ENCODE measurements around the gene SERPINA5.
"Not testable (repeated sequence)": the region's sequence is repeated elsewhere in the genome, so short reads cannot be mapped to it uniquely, and the experiment has no call there.

The SERPINA5 gene

DNA sequence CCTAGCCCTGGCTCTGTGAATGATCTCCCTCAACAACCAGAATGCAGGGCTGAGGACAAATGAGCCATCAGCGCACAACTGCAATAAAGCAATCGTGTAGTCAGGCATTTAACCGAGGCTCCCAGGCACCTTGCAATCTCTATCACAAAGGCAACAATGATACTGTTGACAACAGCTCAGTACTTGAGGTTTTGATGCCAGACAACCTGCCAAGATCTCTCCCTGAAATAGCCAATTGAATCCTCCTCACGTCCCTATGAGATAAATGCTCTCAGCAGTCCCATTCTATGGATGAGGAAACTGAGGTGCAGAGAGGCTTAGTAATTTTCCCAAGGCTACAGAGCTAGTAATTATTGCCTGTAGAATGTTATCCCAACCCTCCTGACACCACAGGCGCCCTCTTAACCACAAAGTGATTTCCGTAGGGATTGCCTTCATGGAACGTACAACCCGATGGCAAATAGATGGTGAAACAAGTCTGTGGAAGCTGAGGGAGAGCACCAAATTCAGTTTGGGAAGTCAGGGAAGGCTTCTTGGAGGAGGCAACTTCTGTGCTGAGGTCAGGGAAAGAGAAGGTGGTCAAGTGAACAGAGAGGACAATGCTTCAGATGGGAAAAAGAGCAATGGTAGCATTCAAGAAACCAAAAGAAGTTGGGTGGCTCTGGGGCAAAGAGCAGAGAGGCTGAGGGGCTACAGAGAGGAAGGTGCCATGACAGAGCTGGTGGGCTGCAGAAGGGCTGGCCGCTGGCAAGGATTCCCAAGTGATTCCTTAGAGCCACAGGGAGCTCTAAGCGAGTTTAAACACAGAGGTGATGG lies 43.5 kb downstream of the SERPINA5 start:
- DNase-seq = no peak

DNA sequence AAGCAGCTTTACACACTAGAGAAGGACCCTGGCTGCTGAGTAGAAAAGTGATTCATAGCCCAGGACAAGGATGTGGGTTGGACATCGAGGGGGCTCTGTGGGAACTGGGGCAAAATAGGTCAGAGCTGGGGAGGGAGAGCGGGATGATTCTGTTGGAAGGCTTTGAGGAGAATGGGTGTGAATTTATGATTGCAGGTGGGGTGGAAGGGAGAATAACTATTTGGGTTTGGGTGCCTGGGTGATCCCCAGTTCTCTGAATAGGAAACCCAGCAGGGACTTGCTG lies 44.1 kb downstream of the SERPINA5 start:
- no peak for DNase-seq

DNA sequence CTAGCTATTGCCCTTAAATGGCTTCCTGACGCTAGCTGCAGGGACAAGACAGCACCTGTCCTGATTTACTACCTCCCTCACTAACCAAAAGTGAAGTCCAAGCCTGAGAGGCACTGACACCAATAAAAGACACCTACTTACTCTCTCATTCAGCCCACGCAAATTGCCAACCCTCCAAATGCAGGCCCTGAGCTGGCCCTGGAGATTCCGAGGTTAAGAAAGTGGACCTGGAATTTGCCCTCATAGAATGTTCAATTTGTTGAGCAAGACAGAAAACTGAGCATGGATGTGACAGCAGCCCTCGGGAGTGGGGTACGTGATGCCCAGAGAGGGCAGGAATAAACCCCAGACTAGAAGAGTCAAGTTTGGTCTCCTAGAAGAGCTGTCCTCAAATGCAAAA lies 47.4 kb downstream of the SERPINA5 start:
- no peak for DNase-seq

DNA sequence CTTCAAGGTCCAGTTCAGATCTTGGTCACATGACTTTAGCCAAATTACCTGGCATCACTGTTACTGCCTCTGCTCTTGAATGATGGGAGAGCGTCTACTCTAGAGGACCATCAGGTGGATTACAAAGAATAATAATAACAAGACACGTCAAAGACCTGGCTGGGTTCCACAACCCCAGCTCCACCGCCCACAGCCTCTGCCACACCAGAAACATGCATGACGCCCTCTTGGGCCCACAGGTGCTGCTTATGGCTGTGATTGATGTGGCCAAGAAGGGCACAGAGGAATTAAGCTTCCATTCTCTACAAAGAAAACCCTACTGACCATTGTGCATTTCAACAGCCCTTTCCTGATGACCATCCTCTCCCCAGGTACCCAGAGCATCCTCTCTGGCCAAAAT lies 49.2 kb downstream of the SERPINA5 start:
- DNase-seq = no peak

DNA sequence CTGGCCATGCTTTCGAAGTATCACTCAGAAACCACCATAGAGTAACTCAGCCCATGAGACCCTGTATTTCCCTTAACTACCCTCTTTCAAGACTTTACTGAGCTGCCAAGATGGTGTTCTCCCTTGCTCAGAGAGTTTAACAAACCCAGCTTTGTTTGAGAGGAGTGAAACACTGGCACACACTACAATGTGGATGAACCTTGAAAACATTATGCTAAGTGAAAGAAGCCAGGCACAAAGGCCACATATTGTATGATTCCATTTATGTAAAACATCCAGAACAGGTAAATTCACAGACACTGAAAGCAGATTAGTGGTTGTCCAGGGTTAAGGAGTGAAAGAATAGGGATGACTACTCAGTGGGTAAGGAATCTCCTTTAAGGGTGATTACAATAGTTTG lies 49.8 kb downstream of the SERPINA5 start:
- DNase-seq = no peak

DNA sequence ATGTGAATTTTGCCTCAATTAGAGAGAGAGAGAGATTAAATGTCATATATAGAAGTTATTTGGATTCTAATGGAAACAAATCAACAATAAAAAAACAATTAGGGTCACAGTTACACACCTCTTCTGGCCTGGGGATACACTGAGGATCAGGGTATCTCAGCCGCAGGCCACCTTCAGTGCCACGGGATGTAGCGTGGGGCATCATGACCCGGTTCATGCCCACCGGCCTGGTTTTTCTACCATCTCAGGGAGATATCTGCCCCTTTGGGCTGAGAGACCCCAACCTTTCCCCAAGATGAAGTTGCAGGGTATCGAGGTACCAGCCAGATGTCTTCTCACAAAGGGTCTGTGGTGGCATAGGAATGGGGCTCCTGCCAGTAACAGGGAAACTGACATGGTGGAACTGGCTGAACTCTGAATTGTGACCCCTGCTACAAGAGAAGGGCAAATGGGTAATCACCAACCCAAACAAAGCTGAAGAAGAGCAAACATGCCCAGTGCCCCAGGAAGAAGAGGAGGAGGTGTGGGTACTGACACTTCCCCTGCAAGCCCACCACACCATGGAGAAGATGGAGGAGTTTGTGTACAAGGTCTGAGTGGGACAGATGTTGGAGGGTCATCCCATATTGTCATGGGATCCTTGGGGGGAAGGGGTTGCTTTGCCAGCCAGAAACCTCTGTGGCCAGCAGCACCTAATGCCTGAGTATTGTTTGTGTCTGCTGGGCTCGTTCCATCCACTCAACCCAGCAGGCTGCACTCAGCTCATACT lies 50.5 kb downstream of the SERPINA5 start:
- no peak for DNase-seq

DNA sequence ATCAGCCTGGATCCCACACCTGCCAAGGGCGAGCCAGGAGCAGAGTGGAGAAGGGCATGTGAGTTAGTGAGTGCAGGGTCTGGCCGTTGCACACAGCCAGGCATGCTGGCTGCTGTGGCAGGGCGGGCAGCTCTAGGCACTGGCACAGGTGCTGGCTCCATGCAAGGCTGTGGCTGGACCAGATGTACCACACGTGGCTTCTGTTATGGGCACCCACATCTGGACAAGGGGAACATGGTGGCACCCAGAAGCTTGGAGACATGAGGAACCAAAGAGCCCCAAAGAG lies 51.0 kb downstream of the SERPINA5 start:
- no peak for DNase-seq

DNA sequence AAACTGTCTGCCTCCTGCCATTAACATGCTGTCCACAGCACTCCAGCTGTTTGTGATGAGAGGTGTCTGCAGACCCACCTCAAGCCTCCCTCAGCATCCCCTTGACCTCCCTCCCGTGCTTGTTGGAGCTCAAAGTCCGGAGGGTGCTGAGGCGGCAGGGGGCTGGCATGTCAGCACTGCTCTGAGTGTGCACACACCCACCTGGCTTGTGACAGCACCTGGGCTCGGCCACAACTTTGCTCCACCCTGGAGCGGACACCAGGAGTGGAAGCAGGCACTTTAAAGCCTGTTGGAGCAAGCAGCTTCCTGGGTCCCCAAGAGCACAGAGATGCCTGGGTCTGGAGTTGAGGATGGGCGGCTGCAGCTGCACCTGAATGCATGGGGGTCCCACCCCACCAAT lies 51.9 kb downstream of the SERPINA5 start:
- no peak for DNase-seq

DNA sequence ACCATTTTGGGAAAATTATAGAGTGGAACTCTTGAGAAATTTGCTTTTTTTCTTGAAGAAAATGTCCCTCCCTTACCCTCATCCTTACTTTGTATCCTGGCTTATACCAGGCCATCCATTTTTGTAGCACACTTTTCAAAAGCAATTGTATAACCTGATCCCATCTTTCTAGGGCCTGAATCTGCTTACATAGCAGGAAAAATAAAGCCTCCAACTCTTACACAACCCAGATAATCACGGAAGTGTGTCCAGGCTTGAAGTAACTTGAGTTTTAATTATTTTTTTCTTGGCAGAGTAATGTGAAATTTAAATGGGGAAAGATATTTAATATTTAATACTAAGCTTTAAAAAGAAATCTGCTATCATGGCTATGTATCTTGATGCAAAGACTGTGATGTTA lies 53.9 kb downstream of the SERPINA5 start:
- DNase-seq = no peak

DNA sequence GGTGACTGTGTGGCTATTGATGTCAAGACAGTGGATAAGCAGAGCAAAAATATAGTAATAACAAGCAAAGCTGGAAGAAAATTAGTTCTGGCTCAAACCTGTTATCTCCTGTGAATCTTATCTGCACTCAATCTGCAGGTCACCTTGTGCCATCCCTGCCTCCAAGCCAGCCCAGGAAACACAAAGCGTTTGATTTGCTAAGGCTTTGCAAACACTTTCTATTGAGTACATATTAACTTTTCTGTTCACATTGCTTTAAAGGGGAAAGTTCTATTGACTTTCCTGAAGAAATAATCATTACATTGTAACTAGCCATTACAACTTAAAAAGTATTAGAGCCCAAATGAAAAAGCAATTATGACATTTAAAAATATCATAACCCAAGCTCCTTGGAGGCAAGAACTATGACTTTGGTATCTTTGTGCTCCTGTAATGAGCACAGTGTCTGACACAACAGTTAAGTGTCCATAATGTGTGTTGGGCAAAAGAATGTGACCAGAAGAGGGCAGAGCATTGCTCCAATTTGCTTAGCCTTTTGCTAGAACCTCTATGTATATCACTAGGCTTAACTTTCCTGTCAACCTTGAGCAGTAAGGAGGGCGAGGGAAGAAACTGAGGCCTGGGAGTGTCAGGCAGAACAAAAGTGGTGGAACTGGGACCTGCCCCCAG lies 55.7 kb downstream of the SERPINA5 start:
- no peak for DNase-seq

DNA sequence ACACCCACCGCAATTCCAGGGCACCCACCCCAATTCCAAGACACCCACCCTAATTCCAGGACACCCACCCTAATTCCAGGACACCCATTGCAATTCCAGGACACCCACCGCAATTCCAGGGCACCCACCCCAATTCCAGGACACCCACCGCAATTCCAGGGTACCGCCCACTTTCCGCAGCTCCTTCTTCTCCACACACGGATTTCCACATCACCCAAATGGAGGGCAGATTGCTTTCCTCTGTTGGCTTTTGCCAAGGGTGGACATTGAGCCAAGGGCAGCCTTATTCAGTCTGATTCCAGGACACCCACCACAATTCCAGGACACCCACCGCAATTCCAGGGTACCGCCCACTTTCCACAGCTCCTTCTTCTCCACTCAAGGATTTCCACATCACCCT lies 56.6 kb downstream of the SERPINA5 start:
- DNase-seq = not testable (repeated sequence)

DNA sequence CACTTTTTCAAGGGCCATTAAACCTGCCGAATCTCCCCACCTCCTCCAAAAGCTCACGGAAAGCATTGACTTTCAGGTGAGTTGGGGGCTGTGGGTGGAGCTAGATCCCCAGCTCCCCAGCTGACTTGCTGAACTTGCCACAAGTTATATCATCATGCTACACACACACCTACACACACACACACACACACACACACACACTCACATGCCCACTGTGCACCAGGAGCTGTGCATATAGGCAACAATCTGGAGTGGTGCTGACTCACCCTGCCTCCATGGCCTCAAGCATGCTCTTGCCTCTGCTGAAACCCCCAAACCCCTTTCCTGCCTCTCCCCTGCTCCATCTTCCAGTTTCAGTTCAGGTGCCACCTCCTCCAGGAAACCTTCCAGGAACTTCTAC lies 57.1 kb downstream of the SERPINA5 start:
- no peak for DNase-seq

DNA sequence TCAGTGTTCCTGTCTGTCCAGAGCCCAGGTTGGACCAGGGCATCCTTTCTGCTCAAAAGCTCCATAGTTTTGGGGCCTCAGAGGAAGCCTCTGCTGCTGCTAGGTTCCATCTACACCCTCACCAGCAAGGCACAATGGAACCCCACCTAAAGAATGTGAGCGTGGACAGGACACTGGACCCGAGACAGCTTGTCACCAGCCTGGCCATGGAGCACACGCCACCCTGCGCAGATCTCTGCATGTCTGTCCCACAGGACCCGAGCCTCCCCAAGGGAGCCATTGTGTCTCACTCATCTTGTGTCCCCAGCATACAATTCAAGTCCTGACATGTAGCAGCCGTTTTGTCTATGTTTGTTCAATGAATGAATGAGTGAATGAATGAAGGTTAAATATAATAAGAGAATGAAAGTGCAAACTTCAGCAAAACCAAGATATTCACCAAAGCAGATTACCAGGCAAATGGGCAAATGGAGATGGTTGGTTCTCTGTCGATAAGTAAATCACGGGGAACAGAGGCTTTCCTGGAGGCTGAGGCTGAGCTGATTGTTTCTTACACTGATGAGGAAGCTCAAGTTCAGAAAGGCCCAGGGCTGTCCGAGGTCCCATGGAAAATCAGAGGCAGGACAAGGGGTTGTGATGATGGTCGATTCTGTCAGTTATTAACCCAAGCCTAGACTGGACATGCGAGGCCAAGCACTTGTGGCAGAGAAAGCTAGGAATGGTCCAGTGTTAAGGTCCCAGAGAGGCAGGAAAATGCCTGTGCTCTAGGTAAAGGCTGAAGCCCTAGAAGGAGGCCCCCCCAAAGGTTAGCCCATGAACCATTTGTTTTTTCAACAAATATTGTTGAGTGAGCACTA lies 58.0 kb downstream of the SERPINA5 start:
- no peak for DNase-seq

DNA sequence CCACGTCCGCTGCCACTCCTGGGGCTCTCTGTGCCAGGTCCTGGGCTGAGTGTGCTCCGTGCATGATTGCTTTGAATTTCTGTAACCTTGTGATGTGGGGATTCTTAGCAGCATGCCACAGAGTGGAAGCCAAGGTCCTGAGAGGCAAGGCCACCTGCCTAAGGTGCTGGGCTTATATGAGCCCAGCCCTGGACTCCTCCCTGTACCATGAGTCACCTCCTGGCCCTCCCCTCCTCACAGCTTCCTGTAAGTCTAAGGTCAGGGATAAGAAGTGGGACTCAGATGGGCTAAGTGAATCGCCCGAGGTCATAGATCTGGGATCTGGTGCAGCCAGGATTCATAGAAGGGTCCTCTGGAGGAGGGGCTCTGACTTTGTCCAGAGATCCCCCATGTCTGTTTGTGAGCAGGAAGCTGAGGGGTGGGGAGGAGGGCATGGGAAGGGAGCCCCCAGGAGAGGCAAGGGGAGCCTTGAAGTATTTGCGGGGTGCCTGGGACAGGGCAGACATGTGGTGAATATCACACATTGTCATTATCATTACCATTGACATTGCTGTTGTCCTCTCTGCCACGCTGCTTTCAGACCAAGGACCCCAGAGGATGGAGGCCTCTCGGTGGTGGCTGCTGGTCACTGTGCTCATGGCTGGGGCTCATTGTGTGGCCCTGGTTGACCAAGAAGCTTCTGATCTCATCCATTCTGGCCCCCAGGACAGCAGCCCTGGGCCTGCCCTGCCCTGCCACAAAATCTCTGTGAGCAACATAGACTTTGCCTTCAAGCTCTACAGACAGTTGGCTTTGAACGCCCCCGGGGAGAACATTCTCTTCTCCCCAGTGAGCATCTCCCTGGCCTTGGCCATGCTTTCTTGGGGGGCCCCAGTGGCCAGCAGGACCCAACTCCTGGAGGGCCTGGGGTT lies 59.8 kb downstream of the SERPINA5 start:
- no peak for DNase-seq

DNA sequence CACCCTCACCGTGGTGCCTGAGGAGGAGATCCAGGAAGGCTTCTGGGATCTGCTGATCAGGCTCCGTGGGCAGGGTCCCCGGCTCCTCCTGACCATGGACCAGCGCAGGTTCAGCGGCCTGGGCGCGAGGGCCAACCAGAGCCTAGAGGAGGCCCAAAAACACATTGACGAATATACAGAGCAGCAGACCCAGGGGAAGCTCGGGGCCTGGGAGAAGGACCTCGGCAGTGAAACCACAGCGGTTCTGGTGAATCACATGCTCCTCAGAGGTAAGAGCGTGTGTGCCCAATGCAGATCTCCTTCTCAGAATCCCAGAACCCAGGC lies 60.4 kb downstream of the SERPINA5 start:
- DNase-seq = no peak
